A549 (cell line): ENCODE results near the gene SETD4. TPM values are rescaled to one million over a fixed set of nuclear protein-coding genes. Genes with fewer than 3 reads are reported as not detected.

ENCODE experiments used
- ATAC-seq, 2 experiments: fragments of 200-7000 bp in 1 of 2; fragments of >200 bp in 1 of 2; cut with Nextera tagmentation in 1 of 2; cut with Tn5 transposase in 1 of 2; 3 replicates each; pipeline versions ENCODE4 v1.8.0 to v1.9.1; 2018 to 2020; ENCODE audit warnings: mild to moderate bottlenecking in 1 of 2, moderate library complexity in 1 of 2
- CTCF ChIA-PET: fragments of 300-600 bp; sonication (Branson Sonifier 250); formaldehyde crosslinking; extraction: SDS; loops from one replicate; lab custom pipeline; 2021; ENCODE audit warnings: antibody characterized with exemption, inconsistent platforms; lab: Yijun Ruan, JAX
- POLR2A ChIA-PET: fragments of 350-600 bp; formaldehyde crosslinking; extraction: SDS; loops from one replicate; lab custom pipeline; 2021; ENCODE audit warnings: antibody characterized with exemption, inconsistent platforms; lab: Yijun Ruan, JAX
- DNase-seq, 2 experiments: peaks; one replicate each; pipeline versions ENCODE4 v3.0.0 to v3.0.0-alpha.2; 2011 to 2016; ENCODE audit warnings: low read depth in 1 of 2, low spot score in 1 of 2
- FAIRE-seq: peaks from 2 replicates; lab custom pipeline; 2011; peaks lifted over from hg19 to GRCh38; lab: Jason Lieb, UNC
- H3K27ac ChIP-seq, 2 experiments: fragments of >200 bp; sonication (Bioruptor Twin); formaldehyde crosslinking; 3 replicates each; pipeline ENCODE4 v1.5.1; 2016 to 2017
- H3K4me1 ChIP-seq: fragments of >200 bp; sonication (Bioruptor Twin); formaldehyde crosslinking; 3 replicates; pipeline ENCODE4 v1.6.1; 2016
- H3K4me2 ChIP-seq: fragments of >200 bp; sonication (Bioruptor Twin); formaldehyde crosslinking; 3 replicates; pipeline ENCODE4 v1.6.1; 2016
- H3K4me3 ChIP-seq: fragments of >200 bp; sonication (Bioruptor Twin); formaldehyde crosslinking; 3 replicates; pipeline ENCODE4 v1.5.1; 2016
- H3K9me3 ChIP-seq: fragments of >200 bp; sonication (Bioruptor Twin); formaldehyde crosslinking; 3 replicates; pipeline ENCODE4 v1.6.1; 2016
- BCL3 ChIP-seq: fragments of >200 bp; sonication (Bioruptor Twin); formaldehyde crosslinking; IDR thresholded peaks from 3 replicates; pipeline ENCODE4 v1.6.1; 2016
- CEBPB ChIP-seq, 2 experiments: fragments of >200 bp in 1 of 2; sonication (Bioruptor Twin) in 1 of 2; formaldehyde crosslinking in 1 of 2; IDR thresholded peaks; 2 replicates each; pipeline ENCODE4 v1.6.1; 2012 to 2016
- CHD2 ChIP-seq: fragments of 150-350 bp; IDR thresholded peaks from 2 replicates; pipeline ENCODE4 v1.6.1; 2014; ENCODE audit warnings: low read length; ENCODE audit not compliant: partially characterized antibody
- ELK1 ChIP-seq: fragments of 150-350 bp; IDR thresholded peaks from 2 replicates; pipeline ENCODE4 v1.6.1; 2014; ENCODE audit warnings: low read depth, mild to moderate bottlenecking, low read length
- GATA3 ChIP-seq: IDR thresholded peaks from 2 replicates; pipeline ENCODE4 v1.6.1; 2012; ENCODE audit warnings: borderline replicate concordance
- HDAC2 ChIP-seq: fragments of 200-600 bp; sonication (generic); IDR thresholded peaks from 2 replicates; pipeline ENCODE4 v1.6.1; 2016
- HEYL ChIP-seq: fragments of 250-450 bp; sonication (Bioruptor Pico); IDR thresholded peaks from 2 replicates; pipeline ENCODE4 v1.8.0; 2021; ENCODE audit warnings: mild to moderate bottlenecking, moderate library complexity
- HOXA7 ChIP-seq: fragments of 250-450 bp; sonication (Bioruptor Pico); IDR thresholded peaks from 2 replicates; pipeline ENCODE4 v1.5.0; 2020; ENCODE audit warnings: mild to moderate bottlenecking, moderate library complexity
- JUNB ChIP-seq: fragments of >200 bp; sonication (Bioruptor Twin); formaldehyde crosslinking; IDR thresholded peaks from 2 replicates; pipeline ENCODE4 v1.6.1; 2016
- KDM1A ChIP-seq: fragments of 200-600 bp; sonication (generic); IDR thresholded peaks from 2 replicates; pipeline ENCODE4 v1.6.1; 2016; ENCODE audit warnings: low read depth, mild to moderate bottlenecking
- KDM5A ChIP-seq: fragments of 200-600 bp; sonication (generic); IDR thresholded peaks from 2 replicates; pipeline ENCODE4 v1.6.1; 2016; ENCODE audit warnings: antibody characterized with exemption, mild to moderate bottlenecking
- MAFK ChIP-seq: fragments of 450-650 bp; IDR thresholded peaks from 2 replicates; pipeline ENCODE4 v1.6.1; 2014; ENCODE audit not compliant: partially characterized antibody
- MAX ChIP-seq: IDR thresholded peaks from 2 replicates; pipeline ENCODE4 v1.6.1; 2012
- NFE2L2 ChIP-seq: fragments of 150-350 bp; conservative IDR thresholded peaks from 2 replicates; pipeline ENCODE4 v1.6.1; 2014; ENCODE audit warnings: low read length
- NR3C1 ChIP-seq: fragments of >200 bp; sonication (Bioruptor Twin); formaldehyde crosslinking; IDR thresholded peaks from 3 replicates; pipeline ENCODE4 v1.6.1; 2017
- PHF8 ChIP-seq: fragments of 200-600 bp; sonication (generic); IDR thresholded peaks from 2 replicates; pipeline ENCODE4 v1.6.1; 2016; ENCODE audit warnings: low read depth, mild to moderate bottlenecking, antibody characterized with exemption, moderate library complexity, borderline replicate concordance
- POLR2AphosphoS2 ChIP-seq: conservative IDR thresholded peaks from 2 replicates; pipeline ENCODE4 v1.6.1; 2012; ENCODE audit warnings: low read length, improper control_type of control experiment, inconsistent platforms
- RFX5 ChIP-seq: fragments of 450-650 bp; IDR thresholded peaks from 2 replicates; pipeline ENCODE4 v1.7.1; 2014; ENCODE audit warnings: antibody characterized with exemption, mild to moderate bottlenecking, moderate library complexity
- TFCP2L1 ChIP-seq: fragments of 250-450 bp; sonication (Bioruptor Pico); IDR thresholded peaks from 2 replicates; pipeline ENCODE4 v1.5.0; 2021; ENCODE audit warnings: mild to moderate bottlenecking
- ZC3H11A ChIP-seq: fragments of 450-650 bp; IDR thresholded peaks from 2 replicates; pipeline ENCODE4 v1.6.1; 2014; ENCODE audit warnings: antibody characterized with exemption, mild to moderate bottlenecking
- ZFP36 ChIP-seq: fragments of 450-650 bp; IDR thresholded peaks from 2 replicates; pipeline ENCODE4 v1.6.1; 2014; ENCODE audit warnings: borderline replicate concordance; ENCODE audit not compliant: partially characterized antibody
- WGBS: methylation state at CpG from one replicate; pipeline ENCODE4 v1.1.6; 2017; ENCODE audit errors: missing lambda C conversion rate; 5-methylcytosine and 5-hydroxymethylcytosine counted together
- polyA plus RNA-seq, 4 experiments: library from polyadenylated mRNA; depleted of rRNA in 3 of 4; stranded (reverse); fragments of >200 nt; fragmentation: RNase III in 1 of 4; extraction: RNeasy Plus Mini Kit Qiagen cat#74134 plus additional on column Dnase treatment in 1 of 4; gene quantifications; 2 replicates in 3 of 4; 3 replicates in 1 of 4; pipeline ENCODE4 v1.2.3, GENCODE V29; 2011 to 2017
- TF ChIP-seq, protein P1 (sequence below): fragments of 250-450 bp; sonication (Bioruptor Pico); IDR thresholded peaks from 2 replicates; pipeline ENCODE4 v1.5.0; 2021; ENCODE audit warnings: mild to moderate bottlenecking, moderate library complexity, borderline replicate concordance
- TF ChIP-seq, protein P2 (sequence below): fragments of >200 bp; sonication (Bioruptor Twin); formaldehyde crosslinking; IDR thresholded peaks from 3 replicates; pipeline ENCODE4 v1.5.1; 2016
- TF ChIP-seq, protein P3 (sequence below): fragments of >200 bp; sonication (Bioruptor Twin); formaldehyde crosslinking; IDR thresholded peaks from 2 replicates; pipeline ENCODE4 v1.6.1; 2016
- TF ChIP-seq, protein P4 (sequence below): IDR thresholded peaks from 2 replicates; pipeline ENCODE4 v1.6.1; 2012

Gene SETD4
- polyA plus RNA-seq, 2 of the 4 experiments (the other 2 are of a cell fraction), result 10.3 to 17.1 TPM

- TF ChIP-seq, protein P1, sequence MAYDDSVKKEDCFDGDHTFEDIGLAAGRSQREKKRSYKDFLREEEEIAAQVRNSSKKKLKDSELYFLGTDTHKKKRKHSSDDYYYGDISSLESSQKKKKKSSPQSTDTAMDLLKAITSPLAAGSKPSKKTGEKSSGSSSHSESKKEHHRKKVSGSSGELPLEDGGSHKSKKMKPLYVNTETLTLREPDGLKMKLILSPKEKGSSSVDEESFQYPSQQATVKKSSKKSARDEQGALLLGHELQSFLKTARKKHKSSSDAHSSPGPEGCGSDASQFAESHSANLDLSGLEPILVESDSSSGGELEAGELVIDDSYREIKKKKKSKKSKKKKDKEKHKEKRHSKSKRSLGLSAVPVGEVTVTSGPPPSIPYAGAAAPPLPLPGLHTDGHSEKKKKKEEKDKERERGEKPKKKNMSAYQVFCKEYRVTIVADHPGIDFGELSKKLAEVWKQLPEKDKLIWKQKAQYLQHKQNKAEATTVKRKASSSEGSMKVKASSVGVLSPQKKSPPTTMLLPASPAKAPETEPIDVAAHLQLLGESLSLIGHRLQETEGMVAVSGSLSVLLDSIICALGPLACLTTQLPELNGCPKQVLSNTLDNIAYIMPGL (CRISPR knock-in tag), result no peak
- no peak for TF ChIP-seq KDM1A
- no peak for TF ChIP-seq ELK1
- no peak for TF ChIP-seq NFE2L2
- TF ChIP-seq, protein P2, sequence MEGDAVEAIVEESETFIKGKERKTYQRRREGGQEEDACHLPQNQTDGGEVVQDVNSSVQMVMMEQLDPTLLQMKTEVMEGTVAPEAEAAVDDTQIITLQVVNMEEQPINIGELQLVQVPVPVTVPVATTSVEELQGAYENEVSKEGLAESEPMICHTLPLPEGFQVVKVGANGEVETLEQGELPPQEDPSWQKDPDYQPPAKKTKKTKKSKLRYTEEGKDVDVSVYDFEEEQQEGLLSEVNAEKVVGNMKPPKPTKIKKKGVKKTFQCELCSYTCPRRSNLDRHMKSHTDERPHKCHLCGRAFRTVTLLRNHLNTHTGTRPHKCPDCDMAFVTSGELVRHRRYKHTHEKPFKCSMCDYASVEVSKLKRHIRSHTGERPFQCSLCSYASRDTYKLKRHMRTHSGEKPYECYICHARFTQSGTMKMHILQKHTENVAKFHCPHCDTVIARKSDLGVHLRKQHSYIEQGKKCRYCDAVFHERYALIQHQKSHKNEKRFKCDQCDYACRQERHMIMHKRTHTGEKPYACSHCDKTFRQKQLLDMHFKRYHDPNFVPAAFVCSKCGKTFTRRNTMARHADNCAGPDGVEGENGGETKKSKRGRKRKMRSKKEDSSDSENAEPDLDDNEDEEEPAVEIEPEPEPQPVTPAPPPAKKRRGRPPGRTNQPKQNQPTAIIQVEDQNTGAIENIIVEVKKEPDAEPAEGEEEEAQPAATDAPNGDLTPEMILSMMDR, result no peak
- TF ChIP-seq ZFP36, result no peak
These were observed 38.7 kb upstream of the SETD4 start (continued) for GRCh38 chr21:36099000-36099399.

DNA sequence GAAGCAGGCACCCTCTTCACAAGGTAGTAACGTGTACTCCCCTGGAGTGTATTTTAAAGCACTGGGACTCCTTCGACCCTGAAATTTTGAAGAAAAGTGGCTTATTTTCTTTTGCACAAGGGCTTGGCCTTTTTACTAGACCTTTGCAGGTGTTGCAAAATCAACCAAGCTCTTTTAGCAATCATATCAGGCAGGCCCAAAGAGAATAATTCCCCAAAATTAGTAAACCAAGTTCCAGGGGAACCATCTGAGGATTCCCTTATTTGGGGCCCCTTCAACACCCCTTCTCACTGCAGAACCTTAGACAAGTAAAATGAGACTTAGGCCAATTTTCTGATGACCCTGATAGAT is 37.8 kb upstream of the SETD4 start:
- Histone ChIP-seq H3K4me2 (no peak overlapping the region), H3K27ac (no peak overlapping the region), H3K4me3 (no peak overlapping the region), H3K9me3 (no peaks in the 10 kb centered on the region), H3K4me1 (no peaks in the 10 kb centered on the region)
- ChIA-PET POLR2A (no interaction called here), CTCF (interaction anchor here (0.6 to 1.4 kb wide), 2 partner anchors 14 to 19 kb away, joined by 3 to 5 read pairs; no protein-coding TSS in a partner anchor)
- ATAC-seq (no peak), DNase-seq (no peak), FAIRE-seq (no peak)
- WGBS, result 52% methylated on average over 2 of the region's 2 CpGs
- TF ChIP-seq RFX5 (no peak), POLR2AphosphoS2 (no peak), MAFK (no peak), CHD2 (no peak), JUNB (no peak), HEYL (CRISPR knock-in tag) (no peak), NR3C1 (no peak), PHF8 (no peak), CEBPB (IDR thresholded peaks at IDR 0.05) (no peak), ZC3H11A (no peak), KDM5A (no peak)
- TF ChIP-seq, protein P3, sequence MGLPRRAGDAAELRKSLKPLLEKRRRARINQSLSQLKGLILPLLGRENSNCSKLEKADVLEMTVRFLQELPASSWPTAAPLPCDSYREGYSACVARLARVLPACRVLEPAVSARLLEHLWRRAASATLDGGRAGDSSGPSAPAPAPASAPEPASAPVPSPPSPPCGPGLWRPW, result no peak

GRCh38 chr21:36097427-36098181 is 37.3 kb upstream of the SETD4 start:
- ChIA-PET CTCF (interaction anchor here (1.4 kb wide), 2 partner anchors 15 kb away, joined by 5 to 6 read pairs; no protein-coding TSS in a partner anchor), POLR2A (no interaction called here)
- no peak for FAIRE-seq
- DNase-seq, result no peak
- WGBS, result 76% methylated on average over 8 of the region's 8 CpGs
- Histone ChIP-seq H3K27ac (no peak overlapping the region), H3K4me1 (no peaks in the 10 kb centered on the region), H3K4me2 (no peak overlapping the region; the same call in 2 of the 3 replicates), H3K4me3 (no peak overlapping the region), H3K9me3 (no peaks in the 10 kb centered on the region)
- ATAC-seq, result no peak
- no peak for TF ChIP-seq BCL3
- TF ChIP-seq, protein P2, result no peak
- no peak for TF ChIP-seq HDAC2
- TF ChIP-seq MAX, result no peak
- TF ChIP-seq, protein P4, sequence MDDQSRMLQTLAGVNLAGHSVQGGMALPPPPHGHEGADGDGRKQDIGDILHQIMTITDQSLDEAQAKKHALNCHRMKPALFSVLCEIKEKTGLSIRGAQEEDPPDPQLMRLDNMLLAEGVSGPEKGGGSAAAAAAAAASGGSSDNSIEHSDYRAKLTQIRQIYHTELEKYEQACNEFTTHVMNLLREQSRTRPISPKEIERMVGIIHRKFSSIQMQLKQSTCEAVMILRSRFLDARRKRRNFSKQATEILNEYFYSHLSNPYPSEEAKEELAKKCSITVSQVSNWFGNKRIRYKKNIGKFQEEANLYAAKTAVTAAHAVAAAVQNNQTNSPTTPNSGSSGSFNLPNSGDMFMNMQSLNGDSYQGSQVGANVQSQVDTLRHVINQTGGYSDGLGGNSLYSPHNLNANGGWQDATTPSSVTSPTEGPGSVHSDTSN, result no peak
- TF ChIP-seq TFCP2L1 (CRISPR knock-in tag), result no peak
- no peak for TF ChIP-seq NFE2L2
- TF ChIP-seq GATA3, result no peak
- TF ChIP-seq HOXA7 (CRISPR knock-in tag), result no peak
